Measurements from ENCODE around the gene CST9. TPM values are rescaled to one million over a fixed set of nuclear protein-coding genes. Genes with fewer than 3 reads are reported as not detected.

Gene CST9
- total and polyA plus RNA-seq, 2 of the 8 experiments (the other 6 are each of a cell fraction or from before 2014, with no cell fraction given): 0.05 to 0.19 TPM

- TF ChIP-seq KDM1A (IDR thresholded peaks at IDR 0.05; ENCODE audit: borderline replicate concordance, low read length) (no peak), CREB1 (IDR thresholded peaks at IDR 0.05) (no peak), MAFK (IDR thresholded peaks at IDR 0.05; ENCODE audit: low read depth, low read length) (no peak), RXRA (IDR thresholded peaks at IDR 0.05; ENCODE audit: insufficient read depth, low read depth, low read length) (no peak), SP1 (IDR thresholded peaks at IDR 0.05; ENCODE audit: low read depth, low read length) (no peak), TBP (IDR thresholded peaks at IDR 0.05; ENCODE audit: low read depth, low read length) (no peak)
Measured at GRCh38 chr20:23586735-23587525, 18.8 kb downstream of the CST9 start (continued).
